ENCODE measurements around the gene RBM39.

DNA sequence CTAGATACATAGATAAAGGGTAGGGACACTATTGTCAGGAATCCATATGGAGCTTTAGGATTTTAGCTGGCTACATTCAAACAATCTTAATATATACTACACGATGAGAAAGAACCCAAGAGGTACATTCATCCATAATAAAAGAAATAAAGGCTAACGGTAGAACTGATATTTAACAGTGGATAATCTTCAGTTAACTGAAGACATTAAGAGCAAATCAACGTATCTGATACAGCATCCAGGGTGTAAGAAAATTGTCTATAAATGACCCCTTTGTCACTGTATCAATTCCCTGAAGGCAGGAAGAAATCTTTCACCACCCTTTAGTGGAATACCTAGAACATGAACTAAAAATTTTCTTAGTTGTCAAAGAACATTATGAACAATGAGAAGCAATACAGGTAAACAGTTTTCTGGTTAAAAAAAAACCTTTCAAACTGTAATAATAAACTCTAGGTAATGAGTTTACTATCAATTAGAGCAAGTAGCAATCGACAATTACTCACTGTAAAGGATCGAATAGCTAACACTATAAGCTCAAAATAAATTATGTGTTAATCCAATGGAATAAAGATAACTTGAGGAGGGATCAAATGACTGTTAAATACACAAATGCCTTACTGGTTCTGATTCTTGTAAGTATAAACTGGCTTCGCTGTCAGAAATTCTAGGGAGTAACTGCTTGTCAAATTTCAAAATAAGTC is 31.0 kb downstream of the RBM39 start:
- TF ChIP-seq, protein P1, sequence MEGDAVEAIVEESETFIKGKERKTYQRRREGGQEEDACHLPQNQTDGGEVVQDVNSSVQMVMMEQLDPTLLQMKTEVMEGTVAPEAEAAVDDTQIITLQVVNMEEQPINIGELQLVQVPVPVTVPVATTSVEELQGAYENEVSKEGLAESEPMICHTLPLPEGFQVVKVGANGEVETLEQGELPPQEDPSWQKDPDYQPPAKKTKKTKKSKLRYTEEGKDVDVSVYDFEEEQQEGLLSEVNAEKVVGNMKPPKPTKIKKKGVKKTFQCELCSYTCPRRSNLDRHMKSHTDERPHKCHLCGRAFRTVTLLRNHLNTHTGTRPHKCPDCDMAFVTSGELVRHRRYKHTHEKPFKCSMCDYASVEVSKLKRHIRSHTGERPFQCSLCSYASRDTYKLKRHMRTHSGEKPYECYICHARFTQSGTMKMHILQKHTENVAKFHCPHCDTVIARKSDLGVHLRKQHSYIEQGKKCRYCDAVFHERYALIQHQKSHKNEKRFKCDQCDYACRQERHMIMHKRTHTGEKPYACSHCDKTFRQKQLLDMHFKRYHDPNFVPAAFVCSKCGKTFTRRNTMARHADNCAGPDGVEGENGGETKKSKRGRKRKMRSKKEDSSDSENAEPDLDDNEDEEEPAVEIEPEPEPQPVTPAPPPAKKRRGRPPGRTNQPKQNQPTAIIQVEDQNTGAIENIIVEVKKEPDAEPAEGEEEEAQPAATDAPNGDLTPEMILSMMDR (conservative IDR thresholded peaks at IDR 0.05; ENCODE audit: low read depth in 2 of 2), result no peak
- TF ChIP-seq, protein P2, sequence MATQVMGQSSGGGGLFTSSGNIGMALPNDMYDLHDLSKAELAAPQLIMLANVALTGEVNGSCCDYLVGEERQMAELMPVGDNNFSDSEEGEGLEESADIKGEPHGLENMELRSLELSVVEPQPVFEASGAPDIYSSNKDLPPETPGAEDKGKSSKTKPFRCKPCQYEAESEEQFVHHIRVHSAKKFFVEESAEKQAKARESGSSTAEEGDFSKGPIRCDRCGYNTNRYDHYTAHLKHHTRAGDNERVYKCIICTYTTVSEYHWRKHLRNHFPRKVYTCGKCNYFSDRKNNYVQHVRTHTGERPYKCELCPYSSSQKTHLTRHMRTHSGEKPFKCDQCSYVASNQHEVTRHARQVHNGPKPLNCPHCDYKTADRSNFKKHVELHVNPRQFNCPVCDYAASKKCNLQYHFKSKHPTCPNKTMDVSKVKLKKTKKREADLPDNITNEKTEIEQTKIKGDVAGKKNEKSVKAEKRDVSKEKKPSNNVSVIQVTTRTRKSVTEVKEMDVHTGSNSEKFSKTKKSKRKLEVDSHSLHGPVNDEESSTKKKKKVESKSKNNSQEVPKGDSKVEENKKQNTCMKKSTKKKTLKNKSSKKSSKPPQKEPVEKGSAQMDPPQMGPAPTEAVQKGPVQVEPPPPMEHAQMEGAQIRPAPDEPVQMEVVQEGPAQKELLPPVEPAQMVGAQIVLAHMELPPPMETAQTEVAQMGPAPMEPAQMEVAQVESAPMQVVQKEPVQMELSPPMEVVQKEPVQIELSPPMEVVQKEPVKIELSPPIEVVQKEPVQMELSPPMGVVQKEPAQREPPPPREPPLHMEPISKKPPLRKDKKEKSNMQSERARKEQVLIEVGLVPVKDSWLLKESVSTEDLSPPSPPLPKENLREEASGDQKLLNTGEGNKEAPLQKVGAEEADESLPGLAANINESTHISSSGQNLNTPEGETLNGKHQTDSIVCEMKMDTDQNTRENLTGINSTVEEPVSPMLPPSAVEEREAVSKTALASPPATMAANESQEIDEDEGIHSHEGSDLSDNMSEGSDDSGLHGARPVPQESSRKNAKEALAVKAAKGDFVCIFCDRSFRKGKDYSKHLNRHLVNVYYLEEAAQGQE (IDR thresholded peaks at IDR 0.05; ENCODE audit: unreplicated experiment), result no peak
- TF ChIP-seq POLR2AphosphoS5 (IDR thresholded peaks at IDR 0.05; ENCODE audit: low read depth) (no peak), EZH2phosphoT487 (IDR thresholded peaks at IDR 0.05; ENCODE audit: unreplicated experiment) (no peak), STAT1 (IDR thresholded peaks at IDR 0.05; ENCODE audit: unreplicated experiment) (no peak), EZH2 (IDR thresholded peaks at IDR 0.05; ENCODE audit: low read depth, unreplicated experiment) (no peak), CREB1 (CRISPR knock-in tag; IDR thresholded peaks at IDR 0.05; ENCODE audit: low read depth) (no peak), ZNF114 (CRISPR knock-in tag; IDR thresholded peaks at IDR 0.05) (no peak), JUNB (IDR thresholded peaks at IDR 0.05; ENCODE audit: unreplicated experiment) (no peak)

Data from GM23338 (cell line).